IMR-90 (cell line): ENCODE data around the gene CDH2. TPM values are rescaled to one million over a fixed set of nuclear protein-coding genes. Genes with fewer than 3 reads are reported as not detected.

Source experiments
- ATAC-seq: fragments of 200-7000 bp; cut with Tn5 transposase; 2 replicates; pipeline ENCODE4 v1.9.1; 2020; ENCODE audit warnings: low read depth, mild to moderate bottlenecking, moderate library complexity
- BruUV-seq: library from RNA; stranded (reverse); fragments of 400-500 nt; replicated peaks from 2 replicates; lab custom pipeline; 2021; lab: Mats Ljungman, UMichigan
- CTCF ChIA-PET: fragments of 300-600 bp; formaldehyde crosslinking; extraction: SDS; loops from one replicate; lab custom pipeline; 2021; ENCODE audit warnings: antibody characterized with exemption; lab: Yijun Ruan, JAX
- POLR2A ChIA-PET: fragments of 300-600 bp; sonication (Branson Sonifier 250); formaldehyde crosslinking; loops from one replicate; lab custom pipeline; 2022; ENCODE audit warnings: antibody characterized with exemption; ENCODE audit not compliant: unreplicated experiment; lab: Charles Lee
- DNase-seq: peaks from one replicate; pipeline ENCODE4 v3.0.0; 2013
- H2AFZ ChIP-seq: replicated peaks from 2 replicates; pipeline ENCODE3; 2013; ENCODE audit warnings: low read length, mild to moderate bottlenecking; ENCODE audit not compliant: poor library complexity
- H2AK5ac ChIP-seq: 2 replicates; pipeline ENCODE4 v1.6.1; 2013; ENCODE audit warnings: low read depth, low read length, inconsistent platforms
- H2AK9ac ChIP-seq: replicated peaks from 2 replicates; pipeline ENCODE3; 2013; ENCODE audit warnings: mild to moderate bottlenecking, low read depth, low read length, moderate library complexity; ENCODE audit not compliant: poor library complexity
- H2BK120ac ChIP-seq: 2 replicates; pipeline ENCODE4 v1.6.1; 2013; ENCODE audit warnings: low read depth, low read length, inconsistent platforms
- H2BK15ac ChIP-seq: 3 replicates; pipeline ENCODE4 v1.6.1; 2013; ENCODE audit warnings: low read depth, low read length, inconsistent platforms
- H2BK20ac ChIP-seq: 2 replicates; pipeline ENCODE4 v1.6.1; 2013; ENCODE audit warnings: low read depth, mild to moderate bottlenecking, inconsistent platforms, low read length, moderate library complexity
- H2BK5ac ChIP-seq: 2 replicates; pipeline ENCODE4 v1.6.1; 2013; ENCODE audit warnings: mild to moderate bottlenecking, low read depth, low read length, inconsistent platforms; ENCODE audit not compliant: poor library complexity, severe bottlenecking
- H3K14ac ChIP-seq: replicated peaks from 2 replicates; pipeline ENCODE4 v1.6.1; 2013; ENCODE audit warnings: low read depth, low read length, inconsistent platforms
- H3K18ac ChIP-seq: 2 replicates; pipeline ENCODE4 v1.6.1; 2013; ENCODE audit warnings: low read depth, low read length, control low read depth
- H3K23ac ChIP-seq: 2 replicates; pipeline ENCODE4 v1.6.1; 2013; ENCODE audit warnings: low read depth, low read length, inconsistent platforms
- H3K27ac ChIP-seq: 2 replicates; pipeline ENCODE4 v1.5.1; 2013; ENCODE audit warnings: mild to moderate bottlenecking, control low read depth, low read length; ENCODE audit not compliant: insufficient read depth
- H3K27me3 ChIP-seq: 2 replicates; pipeline ENCODE4 v1.6.1; 2013; ENCODE audit warnings: low read length; ENCODE audit not compliant: control insufficient read depth, insufficient read depth
- H3K36me3 ChIP-seq: 2 replicates; pipeline ENCODE4 v1.6.1; 2013; ENCODE audit warnings: low read length, mixed read lengths; ENCODE audit not compliant: control insufficient read depth, insufficient read depth
- H3K4ac ChIP-seq: 2 replicates; pipeline ENCODE4 v1.6.1; 2013; ENCODE audit warnings: low read depth, low read length, inconsistent platforms
- H3K4me1 ChIP-seq: 2 replicates; pipeline ENCODE4 v1.6.1; 2013; ENCODE audit warnings: low read length, mixed read lengths; ENCODE audit not compliant: control insufficient read depth, insufficient read depth
- H3K4me2 ChIP-seq: 2 replicates; pipeline ENCODE4 v1.6.1; 2013; ENCODE audit warnings: low read depth, mild to moderate bottlenecking, control low read depth, low read length, moderate library complexity
- H3K4me3 ChIP-seq: 2 replicates; pipeline ENCODE4 v1.5.1; 2013; ENCODE audit warnings: low read depth, mild to moderate bottlenecking, control low read depth, low read length, moderate library complexity; ENCODE audit not compliant: insufficient read depth
- H3K56ac ChIP-seq: 2 replicates; pipeline ENCODE4 v1.6.1; 2013; ENCODE audit warnings: low read length, inconsistent platforms; ENCODE audit not compliant: insufficient read depth; ENCODE audit errors: extremely low read depth
- H3K79me1 ChIP-seq, 2 experiments: 2 replicates each; pipeline ENCODE4 v1.6.1; 2013; ENCODE audit warnings: low read length in 2 of 2, inconsistent platforms in 1 of 2, low read depth in 1 of 2
- H3K9ac ChIP-seq: 2 replicates; pipeline ENCODE4 v1.6.1; 2013; ENCODE audit warnings: low read depth, low read length, control low read depth
- H3K9me1 ChIP-seq: 2 replicates; pipeline ENCODE4 v1.6.1; 2013; ENCODE audit warnings: low read length, inconsistent platforms; ENCODE audit not compliant: insufficient read depth
- H3K9me3 ChIP-seq: 2 replicates; pipeline ENCODE4 v1.6.1; 2013; ENCODE audit warnings: low read length; ENCODE audit not compliant: control insufficient read depth, insufficient read depth
- H4K20me1 ChIP-seq: 2 replicates; pipeline ENCODE4 v1.6.1; 2013; ENCODE audit warnings: low read length, inconsistent platforms; ENCODE audit not compliant: insufficient read depth
- H4K5ac ChIP-seq: 2 replicates; pipeline ENCODE4 v1.6.1; 2013; ENCODE audit warnings: mild to moderate bottlenecking, low read depth, low read length, control low read depth
- H4K8ac ChIP-seq, 2 experiments: 2 replicates each; pipeline ENCODE4 v1.6.1; 2013; ENCODE audit warnings: low read depth in 2 of 2, low read length in 2 of 2, control low read depth in 1 of 2, inconsistent platforms in 1 of 2
- H4K91ac ChIP-seq: 2 replicates; pipeline ENCODE4 v1.6.1; 2013; ENCODE audit warnings: low read depth, low read length, inconsistent platforms; ENCODE audit not compliant: insufficient read depth
- NFE2L2 ChIP-seq: fragments of 150-350 bp; IDR thresholded peaks from 2 replicates; pipeline ENCODE4 v1.6.1; 2016; ENCODE audit warnings: low read depth, mild to moderate bottlenecking, low read length
- WGBS, 2 experiments: methylation state at CpG; one replicate each; pipeline versions ENCODE4 v1.1.5 to v1.1.7; 2013; ENCODE audit warnings: missing lambda C conversion rate in 2 of 2; ENCODE audit not compliant: insufficient read length in 1 of 2; ENCODE audit errors: extremely low coverage in 2 of 2; 5-methylcytosine and 5-hydroxymethylcytosine counted together
- dilution Hi-C: fragments of 300-500 bp; cut with HindIII; formaldehyde crosslinking; loops from one replicate; pipeline ENCODE4 v1.14.3; 2018; ENCODE audit warnings: low sequenced_read_pairs; ENCODE audit not compliant: unreplicated experiment
- in situ Hi-C: fragments of 300-500 bp; cut with MboI; formaldehyde crosslinking; loops from 3 replicates; pipeline ENCODE4 v1.14.3; 2019; ENCODE audit warnings: low sequenced_read_pairs, inconsistent platforms, mixed read lengths
- intact Hi-C: fragments of 100-400 bp; cut with micrococcal nuclease; formaldehyde crosslinking; loops from 2 replicates; pipeline ENCODE4 v1.10.0; 2022
- polyA plus RNA-seq, 3 experiments: library from polyadenylated mRNA; depleted of rRNA; stranded (reverse); fragments of >200 nt; gene quantifications; 2 replicates each; pipeline ENCODE4 v1.2.3, GENCODE V29; 2012; ENCODE audit warnings: low replicate concordance in 1 of 3
- total RNA-seq: library from RNA; depleted of rRNA; stranded (reverse); fragments of >200 nt; gene quantifications from 2 replicates; pipeline ENCODE4 v1.2.3, GENCODE V29; 2012

Gene CDH2
- total and polyA plus RNA-seq, 2 of the 4 experiments (the other 2 are of a cell fraction), result 55.6 to 111 TPM

- Histone ChIP-seq H3K4ac (no peak overlapping the region), H3K18ac (peak overlapping the region; percentile 86; the same call in 1 of the 2 replicates), H3K79me1 (peaks cover 16 to 53% of the 10 kb centered on the region in 2 experiments; a peak in 3 of 4 replicates), H3K36me3 (no peaks in the 10 kb centered on the region), H3K56ac (no peak overlapping the region), H3K14ac (0 out of 2 replicates have a peak overlapping the region, but pooled peaks have one; percentile 19), H2BK5ac (no peak overlapping the region), H2BK120ac (no peak overlapping the region), H3K4me1 (peaks cover 5% of the 10 kb centered on the region; the same call in 1 of the 2 replicates), H3K9ac (no peak overlapping the region), H2AK9ac (no peak overlapping the region), H3K27ac (no peak overlapping the region), H3K9me1 (peaks cover 8% of the 10 kb centered on the region), H4K20me1 (peaks cover 3% of the 10 kb centered on the region; the same call in 1 of the 2 replicates), H4K5ac (peak overlapping the region; percentile 72; the same call in 1 of the 2 replicates), H2AK5ac (no peak overlapping the region), H2BK20ac (no peak overlapping the region; the same call in 1 of the 2 replicates), H3K4me2 (peak overlapping the region; percentile 99; the same call in 1 of the 2 replicates), H3K23ac (no peak overlapping the region), H4K8ac (peak overlapping the region in 1 of 2 experiments; percentile 53; a peak in 1 of 4 replicates), H4K91ac (no peak overlapping the region), H3K4me3 (peak overlapping the region; percentile 41; the same call in 1 of the 2 replicates), H2AFZ (no peak overlapping the region), H2BK15ac (0 out of 3 replicates have a peak overlapping the region, but pooled peaks have one; percentile 8), H3K27me3 (no peaks in the 10 kb centered on the region), H3K9me3 (no peaks in the 10 kb centered on the region)
- WGBS, 2 experiments, result no CpG with 5 or more reads among the region's 3 CpGs
- in situ Hi-C loops, result no loop called here
- TF ChIP-seq NFE2L2, result no peak
- intact Hi-C loops, result no loop called here
- DNase-seq (no peak), ATAC-seq (no peak; the same call in 1 of the 2 replicates)
- no TSS peak for BruUV-seq
- POLR2A ChIA-PET, result no interaction called here
- CTCF ChIA-PET, result interaction anchor here (0.6 kb wide), 1 partner anchor 15 kb away, joined by 4 read pairs; no protein-coding TSS in a partner anchor
- dilution Hi-C loops, result no loop called here
Measured at GRCh38 chr18:28123401-28124030, 53.4 kb downstream of the CDH2 start.
